ENCODE measurements around the gene MCF2L2. TPM values are rescaled to one million over a fixed set of nuclear protein-coding genes. Genes with fewer than 3 reads are reported as not detected.

MCF2L2 gene
- total and polyA plus RNA-seq, 2 experiments from 2014 or later: not detected

DNA sequence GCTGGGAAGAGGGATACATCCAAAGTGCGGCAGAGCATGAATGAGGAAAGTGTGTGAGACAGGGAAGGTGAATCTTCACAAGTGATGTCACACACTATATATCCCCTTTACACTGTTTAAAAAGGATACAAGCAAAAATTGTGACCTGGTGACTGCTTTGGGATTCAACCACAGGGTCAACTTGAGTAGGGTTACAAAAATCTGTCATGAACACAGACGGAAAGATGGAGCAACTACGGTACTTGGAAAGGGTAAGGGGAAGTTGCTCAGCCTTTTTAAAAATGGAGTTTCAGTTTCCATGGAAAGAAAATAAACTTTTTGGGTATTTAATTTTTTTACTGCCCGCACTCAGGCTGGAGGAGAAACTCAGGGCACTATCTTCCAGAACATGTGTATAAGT lies 115.1 kb downstream of the MCF2L2 start:
- peaks cover 5% of the 10 kb centered on the region for H3K4me1 ChIP-seq (ENCODE audit: insufficient read depth)
- no peak overlapping the region for H3K27ac ChIP-seq
- no peaks in the 10 kb centered on the region for H3K9me2 ChIP-seq (ENCODE audit: insufficient read depth)
- H3K9me3 ChIP-seq (ENCODE audit: low read depth): no peaks in the 10 kb centered on the region
- no peak for DNase-seq
- no peak for TF ChIP-seq EZH2 (IDR thresholded peaks at IDR 0.05; ENCODE audit: insufficient read depth, poor library complexity, severe bottlenecking)
- no peak for TF ChIP-seq EZH2phosphoT487 (IDR thresholded peaks at IDR 0.05; ENCODE audit: insufficient read depth, low read depth)
- WGBS, 2 experiments (ENCODE audit: low coverage in 1 of 2, low lambda C conversion rate in 2 of 2, missing lambda C conversion rate in 2 of 2): 87 to 88% methylated on average over 4 of the region's 4 CpGs
- no peak overlapping the region for H3K9ac ChIP-seq
- no peak overlapping the region for H2AFZ ChIP-seq
- in situ Hi-C loops (cut with MboI): no loop called here
- no peaks in the 10 kb centered on the region for H3K27me3 ChIP-seq (replicated peaks; ENCODE audit: insufficient read depth)
- H3K4me3 ChIP-seq: no peak overlapping the region
- H3F3A ChIP-seq (ENCODE audit: insufficient read depth): no peaks in the 10 kb centered on the region
- H4K20me1 ChIP-seq (ENCODE audit: insufficient read depth): no peaks in the 10 kb centered on the region
- H3K4me2 ChIP-seq (ENCODE audit: unreplicated experiment): no peak overlapping the region
- no peaks in the 10 kb centered on the region for H3K36me3 ChIP-seq (ENCODE audit: low read depth)
- no peaks in the 10 kb centered on the region for H3K79me2 ChIP-seq (ENCODE audit: insufficient read depth)

DNA sequence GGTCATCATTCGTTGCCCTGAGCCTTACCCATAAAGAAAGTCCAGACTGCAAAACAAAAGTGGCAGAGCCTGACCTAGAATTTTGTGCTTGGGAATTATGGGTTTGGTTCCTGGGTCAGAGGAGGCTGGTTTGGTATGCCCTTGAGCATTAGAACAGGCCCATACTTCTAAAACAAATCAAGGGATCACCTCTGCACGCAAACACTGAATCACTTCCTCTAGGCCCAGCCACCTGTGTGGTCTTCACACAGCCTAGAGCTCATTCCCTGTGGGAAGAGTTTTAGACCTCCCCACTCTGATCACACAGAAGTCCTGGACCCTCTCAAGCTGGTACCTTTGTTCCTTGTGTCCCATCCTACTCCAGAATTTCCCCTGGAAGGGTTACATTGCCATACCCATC lies 116.0 kb downstream of the MCF2L2 start:
- Histone ChIP-seq H3K9ac (no peak overlapping the region), H3K9me2 (ENCODE audit: insufficient read depth) (no peaks in the 10 kb centered on the region), H3K4me3 (no peak overlapping the region), H3F3A (ENCODE audit: insufficient read depth) (no peaks in the 10 kb centered on the region), H3K27ac (no peak overlapping the region), H3K4me2 (ENCODE audit: unreplicated experiment) (no peak overlapping the region), H4K20me1 (ENCODE audit: insufficient read depth) (no peaks in the 10 kb centered on the region), H3K9me3 (ENCODE audit: low read depth) (no peaks in the 10 kb centered on the region), H3K4me1 (ENCODE audit: insufficient read depth) (no peaks in the 10 kb centered on the region), H3K36me3 (ENCODE audit: low read depth) (no peaks in the 10 kb centered on the region), H3K79me2 (ENCODE audit: insufficient read depth) (no peaks in the 10 kb centered on the region), H3K27me3 (replicated peaks; ENCODE audit: insufficient read depth) (no peaks in the 10 kb centered on the region), H2AFZ (no peak overlapping the region)
- in situ Hi-C loops (cut with MboI): no loop called here
- 88 to 93% methylated on average over 2 of the region's 2 CpGs for WGBS, 2 experiments (ENCODE audit: low coverage in 1 of 2, low lambda C conversion rate in 2 of 2, missing lambda C conversion rate in 2 of 2)
- TF ChIP-seq EZH2 (IDR thresholded peaks at IDR 0.05; ENCODE audit: insufficient read depth, poor library complexity, severe bottlenecking) (no peak), EZH2phosphoT487 (IDR thresholded peaks at IDR 0.05; ENCODE audit: insufficient read depth, low read depth) (no peak)
- no peak for DNase-seq

DNA sequence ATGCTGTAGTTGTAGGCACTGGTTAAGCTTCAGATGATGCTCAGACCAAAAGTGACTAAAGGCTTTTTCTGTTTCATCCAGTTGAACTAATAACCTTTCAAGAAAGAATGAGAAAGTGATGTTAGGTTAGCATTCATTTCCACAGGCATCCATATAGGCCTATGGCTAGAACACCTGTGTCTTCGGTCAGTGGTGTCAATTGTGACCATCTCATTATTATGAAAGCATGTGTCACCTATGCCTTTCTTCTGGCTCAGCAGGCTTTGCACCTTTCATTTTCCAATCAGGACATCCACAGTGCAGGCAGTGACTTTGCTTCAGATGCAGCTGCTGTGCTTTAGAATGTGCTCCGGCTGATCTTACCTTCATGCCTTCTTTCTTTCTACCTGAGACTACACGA lies 117.5 kb downstream of the MCF2L2 start:
- Histone ChIP-seq H3K9ac (no peak overlapping the region), H3K9me3 (ENCODE audit: low read depth) (no peaks in the 10 kb centered on the region), H3K4me2 (ENCODE audit: unreplicated experiment) (no peak overlapping the region), H3F3A (ENCODE audit: insufficient read depth) (no peaks in the 10 kb centered on the region), H4K20me1 (ENCODE audit: insufficient read depth) (no peaks in the 10 kb centered on the region), H3K4me1 (ENCODE audit: insufficient read depth) (peaks cover 7% of the 10 kb centered on the region; the same call in 1 of the 2 replicates), H2AFZ (no peak overlapping the region), H3K27ac (no peak overlapping the region), H3K27me3 (replicated peaks; ENCODE audit: insufficient read depth) (no peaks in the 10 kb centered on the region), H3K9me2 (ENCODE audit: insufficient read depth) (no peaks in the 10 kb centered on the region), H3K79me2 (ENCODE audit: insufficient read depth) (no peaks in the 10 kb centered on the region), H3K36me3 (ENCODE audit: low read depth) (no peaks in the 10 kb centered on the region), H3K4me3 (no peak overlapping the region)
- no peak for TF ChIP-seq EZH2phosphoT487 (IDR thresholded peaks at IDR 0.05; ENCODE audit: insufficient read depth, low read depth)
- WGBS, 2 experiments (ENCODE audit: low coverage in 1 of 2, low lambda C conversion rate in 2 of 2, missing lambda C conversion rate in 2 of 2): 85 to 88% methylated on average over 3 of the region's 3 CpGs
- in situ Hi-C loops (cut with MboI): no loop called here
- no peak for DNase-seq

DNA sequence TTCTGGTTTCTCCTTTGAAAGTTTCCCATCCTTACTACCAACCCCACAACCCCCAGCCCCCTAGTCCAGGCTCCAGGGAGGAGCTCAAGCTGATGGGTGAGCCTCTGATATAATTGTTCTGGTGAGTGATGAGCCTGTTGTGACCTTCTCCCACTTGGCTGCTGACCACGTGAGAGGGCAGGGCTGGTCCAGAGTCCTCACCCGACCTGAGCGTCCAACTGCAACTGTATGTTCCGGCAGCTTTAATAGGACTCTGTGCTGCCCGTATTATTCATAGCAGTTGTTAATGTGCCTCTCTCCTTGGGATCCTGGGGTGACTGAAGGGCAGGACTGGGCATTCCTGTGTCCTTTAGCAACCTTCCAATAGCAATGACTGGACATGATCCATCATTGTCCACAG lies 119.1 kb downstream of the MCF2L2 start:
- WGBS, 2 experiments (ENCODE audit: low coverage in 1 of 2, low lambda C conversion rate in 2 of 2, missing lambda C conversion rate in 2 of 2): 34 to 41% methylated on average over 5 of the region's 5 CpGs
- H3K36me3 ChIP-seq (ENCODE audit: low read depth): no peaks in the 10 kb centered on the region
- no peak overlapping the region for H3K4me3 ChIP-seq
- no peak overlapping the region for H3K27ac ChIP-seq
- no peaks in the 10 kb centered on the region for H3K27me3 ChIP-seq (replicated peaks; ENCODE audit: insufficient read depth)
- no peaks in the 10 kb centered on the region for H3K9me2 ChIP-seq (ENCODE audit: insufficient read depth)
- H3K9ac ChIP-seq: no peak overlapping the region
- no peak for DNase-seq
- no peaks in the 10 kb centered on the region for H4K20me1 ChIP-seq (ENCODE audit: insufficient read depth)
- peaks cover 7% of the 10 kb centered on the region; the same call in 1 of the 2 replicates for H3K4me1 ChIP-seq (ENCODE audit: insufficient read depth)
- H3F3A ChIP-seq (ENCODE audit: insufficient read depth): no peaks in the 10 kb centered on the region
- H3K4me2 ChIP-seq (ENCODE audit: unreplicated experiment): no peak overlapping the region
- TF ChIP-seq EZH2phosphoT487 (IDR thresholded peaks at IDR 0.05; ENCODE audit: insufficient read depth, low read depth): no peak
- TF ChIP-seq EZH2 (IDR thresholded peaks at IDR 0.05; ENCODE audit: insufficient read depth, poor library complexity, severe bottlenecking): no peak
- no peak overlapping the region for H2AFZ ChIP-seq
- no peaks in the 10 kb centered on the region for H3K9me3 ChIP-seq (ENCODE audit: low read depth)
- H3K79me2 ChIP-seq (ENCODE audit: insufficient read depth): no peaks in the 10 kb centered on the region
- in situ Hi-C loops (cut with MboI): no loop called here

DNA sequence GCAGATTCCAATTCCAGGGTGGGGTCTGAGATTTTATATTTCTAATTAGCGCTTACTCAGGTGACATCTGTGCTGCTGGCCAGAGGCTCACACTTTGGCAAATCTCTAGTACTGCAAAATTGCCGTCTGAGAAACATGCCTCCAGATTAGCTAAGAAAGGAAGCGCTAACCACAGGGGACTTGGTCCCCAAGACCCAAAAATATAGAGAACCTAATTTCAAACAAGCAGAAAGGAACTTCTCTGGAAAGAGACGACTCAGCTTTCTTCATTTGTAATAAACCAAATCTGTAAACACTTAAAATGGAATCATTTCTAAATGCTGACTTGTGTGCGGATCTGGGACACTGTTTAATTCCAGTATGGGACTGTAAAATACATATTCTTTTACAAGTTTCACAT lies 119.7 kb downstream of the MCF2L2 start:
- Histone ChIP-seq H3K9me2 (ENCODE audit: insufficient read depth) (no peaks in the 10 kb centered on the region), H3K36me3 (ENCODE audit: low read depth) (no peaks in the 10 kb centered on the region), H3K9me3 (ENCODE audit: low read depth) (no peaks in the 10 kb centered on the region), H3K4me2 (ENCODE audit: unreplicated experiment) (no peak overlapping the region), H3K9ac (no peak overlapping the region), H3F3A (ENCODE audit: insufficient read depth) (no peaks in the 10 kb centered on the region), H3K79me2 (ENCODE audit: insufficient read depth) (no peaks in the 10 kb centered on the region), H3K4me3 (no peak overlapping the region), H2AFZ (no peak overlapping the region), H4K20me1 (ENCODE audit: insufficient read depth) (no peaks in the 10 kb centered on the region), H3K4me1 (ENCODE audit: insufficient read depth) (peaks cover 7% of the 10 kb centered on the region; the same call in 1 of the 2 replicates), H3K27me3 (replicated peaks; ENCODE audit: insufficient read depth) (no peaks in the 10 kb centered on the region), H3K27ac (no peak overlapping the region)
- 62 to 67% methylated on average over 5 of the region's 5 CpGs for WGBS, 2 experiments (ENCODE audit: low coverage in 1 of 2, low lambda C conversion rate in 2 of 2, missing lambda C conversion rate in 2 of 2)
- no peak for DNase-seq
- no peak for TF ChIP-seq EZH2phosphoT487 (IDR thresholded peaks at IDR 0.05; ENCODE audit: insufficient read depth, low read depth)
- no peak for TF ChIP-seq EZH2 (IDR thresholded peaks at IDR 0.05; ENCODE audit: insufficient read depth, poor library complexity, severe bottlenecking)
- in situ Hi-C loops (cut with MboI): no loop called here
